GM20431 (cell line): ENCODE measurements around the gene GMPS.
"Not testable (repeated sequence)": the region's sequence is repeated elsewhere in the genome, so short reads cannot be mapped to it uniquely, and the experiment has no call there.

Source experiments
- in situ Hi-C: fragments of 300-500 bp; cut with MseI, MboI; formaldehyde crosslinking; loops from one replicate; pipeline ENCODE4 v1.15.0; 2020; ENCODE audit warnings: low sequenced_read_pairs; ENCODE audit not compliant: unreplicated experiment

Gene GMPS

GRCh38 chr3:155919728-155920127 is 49.3 kb downstream of the GMPS start:
- in situ Hi-C loops, result no loop called here

- in situ Hi-C loops, result no loop called here
Measured at GRCh38 chr3:155921486-155921885, 51.0 kb downstream of the GMPS start.

GRCh38 chr3:155934230-155934629 is 63.8 kb downstream of the GMPS start:
- in situ Hi-C loops, result no loop called here

GRCh38 chr3:155938409-155938808 is 68.0 kb downstream of the GMPS start:
- in situ Hi-C loops, result no loop called here

GRCh38 chr3:155941354-155941753 is 70.9 kb downstream of the GMPS start:
- in situ Hi-C loops, result no loop called here

GRCh38 chr3:155944081-155944480 is 73.6 kb downstream of the GMPS start:
- in situ Hi-C loops, result no loop called here

GRCh38 chr3:155946178-155946577 is 75.7 kb downstream of the GMPS start:
- in situ Hi-C loops, result no loop called here

- in situ Hi-C loops, result no loop called here
Measured at GRCh38 chr3:155948476-155948875, 78.0 kb downstream of the GMPS start.

GRCh38 chr3:155949453-155950217 is 79.2 kb downstream of the GMPS start:
- in situ Hi-C loops, result no loop called here

- in situ Hi-C loops, result no loop called here
Measured at GRCh38 chr3:155956508-155957411, 86.3 kb downstream of the GMPS start.

GRCh38 chr3:155957412-155957880 is 87.0 kb downstream of the GMPS start:
- in situ Hi-C loops, result no loop called here

- in situ Hi-C loops, result no loop called here
Measured at GRCh38 chr3:155958676-155959075, 88.2 kb downstream of the GMPS start.

- in situ Hi-C loops, result no loop called here
Measured at GRCh38 chr3:155960060-155960459, 89.6 kb downstream of the GMPS start.

GRCh38 chr3:155961044-155961443 is 90.6 kb downstream of the GMPS start:
- in situ Hi-C loops, result not testable (repeated sequence)

- in situ Hi-C loops, result no loop called here
Measured at GRCh38 chr3:155963570-155963969, 93.1 kb downstream of the GMPS start.

GRCh38 chr3:155970398-155970797 is 99.9 kb downstream of the GMPS start:
- in situ Hi-C loops, result no loop called here

GRCh38 chr3:155972885-155973584 is 102.6 kb downstream of the GMPS start:
- in situ Hi-C loops, result no loop called here

- in situ Hi-C loops, result no loop called here
Measured at GRCh38 chr3:155978324-155978723, 107.9 kb downstream of the GMPS start.

- in situ Hi-C loops, result no loop called here
Measured at GRCh38 chr3:155979746-155980145, 109.3 kb downstream of the GMPS start.

- in situ Hi-C loops, result no loop called here
Measured at GRCh38 chr3:155981669-155982068, 111.2 kb downstream of the GMPS start.
